Activated T-helper 1 cell treated with Interleukin-2 at 50 U/mL for 16 hours (primary cell): Measurements from ENCODE around the gene ZNF677.
"Not testable (repeated sequence)": the region's sequence is repeated elsewhere in the genome, so short reads cannot be mapped to it uniquely, and the experiment has no call there.

Source experiments
- DNase-seq: peaks from one replicate; pipeline ENCODE4 v3.0.0-alpha.2; 2020; ENCODE audit warnings: low read depth

ZNF677 gene

DNA sequence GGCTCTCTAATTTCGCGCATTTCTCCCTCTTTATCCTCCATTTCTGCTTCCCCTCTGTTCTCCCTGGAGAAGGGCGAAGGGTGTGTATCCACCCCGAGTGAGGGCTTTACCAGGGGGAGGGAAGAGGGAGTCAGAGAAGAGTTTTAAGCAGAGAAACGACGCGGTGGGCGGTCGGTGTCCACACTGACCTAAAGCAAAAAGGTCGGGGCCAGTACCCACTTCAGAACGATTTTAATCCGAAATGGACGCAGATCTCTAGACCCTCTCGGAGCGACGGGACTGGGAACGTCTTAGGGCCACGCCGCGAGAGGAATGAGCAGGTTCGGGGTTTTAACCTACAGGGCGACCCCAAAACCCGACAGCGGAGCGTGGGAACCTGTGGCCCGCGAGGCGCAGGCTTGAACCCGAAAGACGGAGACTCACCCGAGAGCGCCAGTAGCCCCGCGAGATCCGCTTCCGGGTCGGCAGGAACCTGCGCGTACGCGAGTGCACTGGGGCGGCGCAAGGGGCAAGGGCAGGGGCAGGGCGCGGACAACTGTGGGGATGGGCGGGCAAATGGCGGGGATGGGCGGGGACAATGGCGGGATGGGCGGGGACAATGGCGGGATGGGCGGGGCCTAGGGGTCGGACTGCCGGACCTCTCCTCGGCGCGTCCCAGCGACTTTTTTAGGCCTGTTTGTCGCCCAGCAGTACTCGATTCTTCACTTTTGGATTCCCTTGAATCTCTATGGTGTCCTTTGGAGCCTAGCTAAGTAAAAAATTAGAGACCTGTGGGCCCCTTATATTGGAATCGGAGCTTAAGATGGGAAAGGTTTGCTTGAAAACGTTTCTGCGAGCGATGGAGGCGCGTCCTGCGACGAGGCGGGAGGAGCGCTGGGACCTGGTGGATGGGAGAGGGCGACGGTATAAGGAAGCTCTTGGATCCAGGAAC, at the start of gene ZNF677:
Gene ZNF677, minus strand, starts transcription at position 463 of the 931 bp plus-strand sequence. CDS start 3,323 bp downstream, outside the sequence.
- peak; percentile 70 for DNase-seq

DNA sequence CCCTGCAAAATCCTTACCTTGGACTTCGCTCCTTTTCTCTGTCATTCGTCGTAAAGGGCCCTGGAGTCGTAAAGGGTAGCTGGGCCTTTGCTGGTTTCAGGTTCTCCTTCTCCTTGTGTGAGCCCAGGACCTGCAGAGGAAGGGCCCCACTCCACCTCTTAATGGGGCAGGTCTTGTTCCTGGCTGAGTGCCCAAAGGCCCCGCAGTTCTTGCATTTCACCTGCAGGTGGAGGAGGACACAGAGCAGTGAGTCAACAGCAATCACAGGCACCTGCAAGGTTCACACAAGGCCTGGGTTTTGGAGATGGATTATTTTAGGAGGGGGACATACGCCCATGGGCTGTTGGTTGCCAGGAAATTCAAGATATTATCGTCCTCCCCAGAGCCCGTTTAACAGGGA, 46.7 kb upstream of the ZNF677 start:
- not testable (repeated sequence) for DNase-seq

DNA sequence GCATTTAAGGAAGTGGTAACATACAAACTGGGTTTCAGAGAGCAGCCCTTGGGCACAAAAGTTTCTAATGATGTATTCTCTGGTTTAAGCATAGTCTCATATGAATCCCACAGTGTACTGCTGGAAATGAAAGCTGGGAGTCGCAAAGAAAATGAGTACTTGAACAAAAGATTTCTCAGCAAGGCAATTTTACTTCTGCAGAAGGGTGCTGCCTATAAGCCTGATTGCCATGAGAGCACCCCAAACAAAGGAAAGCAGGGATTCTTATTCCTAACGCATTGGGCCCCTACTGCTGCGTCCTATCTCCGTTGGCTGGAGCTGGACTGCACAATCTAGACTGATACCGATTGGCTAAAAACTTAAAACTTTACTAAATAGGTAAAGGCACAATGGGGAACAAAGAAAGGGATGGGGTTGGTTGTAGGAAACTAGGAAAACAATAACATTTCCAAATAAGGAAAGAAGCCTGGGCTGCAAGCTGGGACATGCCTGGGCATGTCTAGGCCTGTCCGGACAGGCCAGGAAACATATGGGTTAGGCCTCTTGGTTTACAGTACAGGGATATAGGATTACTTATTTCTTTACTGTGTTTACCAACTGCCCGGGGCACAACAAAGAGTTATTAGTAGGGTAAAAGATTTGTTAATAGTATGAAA, 40.2 kb upstream of the ZNF677 start:
- no peak for DNase-seq

DNA sequence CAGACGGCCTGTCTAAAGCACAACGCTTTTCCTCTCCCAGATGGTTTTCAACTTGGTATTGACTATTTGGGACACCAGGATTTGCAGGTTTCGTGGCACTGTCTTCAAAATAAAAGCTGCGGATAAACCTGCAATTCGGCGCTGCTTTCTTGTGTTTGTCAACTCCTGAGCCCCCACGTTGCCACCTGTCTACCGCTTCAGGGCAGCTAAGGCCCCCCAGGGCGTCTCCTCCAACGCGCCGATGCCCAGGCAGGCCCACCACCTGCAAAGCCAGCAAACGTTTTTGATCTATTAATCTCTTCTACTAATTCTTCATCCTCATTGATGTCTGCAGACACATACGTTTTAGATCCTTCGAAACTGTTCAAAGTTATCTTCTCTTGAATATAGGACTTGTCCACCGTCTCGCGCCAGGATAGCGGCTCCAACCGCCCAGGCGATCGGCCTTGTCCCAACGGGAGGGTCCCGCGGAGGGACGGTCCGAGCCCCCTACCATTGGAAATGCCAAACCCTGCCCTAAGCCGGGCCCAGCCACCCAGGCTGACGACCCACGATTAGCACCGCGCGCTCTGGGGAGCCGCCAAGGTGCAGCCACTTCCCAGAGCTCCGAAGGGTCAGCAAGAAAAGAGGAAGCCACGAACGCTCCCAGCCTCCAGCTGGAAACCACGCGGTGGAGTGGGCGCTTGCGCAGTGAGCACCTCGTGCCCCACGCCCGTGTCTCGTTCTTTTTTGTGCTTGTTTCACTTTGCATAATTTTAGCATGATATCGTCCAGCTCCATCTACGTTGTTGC, 36.3 kb upstream of the ZNF677 start:
- DNase-seq = no peak

DNA sequence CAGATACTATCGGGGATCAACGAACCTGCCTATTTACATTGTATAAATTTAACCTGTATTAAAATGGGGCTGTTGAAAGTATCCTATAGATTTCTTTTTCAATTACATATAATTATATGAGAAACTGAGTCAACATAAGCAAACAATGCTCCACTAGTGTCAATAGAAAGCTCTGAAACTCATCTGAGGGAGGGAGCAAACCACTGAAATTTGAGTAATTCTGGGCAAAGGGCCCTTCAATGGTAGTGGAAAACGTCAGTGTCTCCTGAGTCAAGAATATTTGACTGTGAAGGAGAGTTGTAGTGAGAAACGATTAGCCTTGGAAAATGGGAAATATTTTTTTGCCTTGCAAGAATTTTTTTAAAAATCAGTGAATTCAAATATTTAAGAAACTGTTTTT, 30.4 kb upstream of the ZNF677 start:
- DNase-seq = no peak

DNA sequence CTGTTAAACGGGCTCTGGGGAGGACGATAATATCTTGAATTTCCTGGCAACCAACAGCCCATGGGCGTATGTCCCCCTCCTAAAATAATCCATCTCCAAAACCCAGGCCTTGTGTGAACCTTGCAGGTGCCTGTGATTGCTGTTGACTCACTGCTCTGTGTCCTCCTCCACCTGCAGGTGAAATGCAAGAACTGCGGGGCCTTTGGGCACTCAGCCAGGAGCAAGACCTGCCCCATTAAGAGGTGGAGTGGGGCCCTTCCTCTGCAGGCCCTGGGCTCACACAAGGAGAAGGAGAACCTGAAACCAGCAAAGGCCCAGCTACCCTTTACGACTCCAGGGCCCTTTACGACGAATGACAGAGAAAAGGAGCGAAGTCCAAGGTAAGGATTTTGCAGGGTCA, 27.3 kb upstream of the ZNF677 start:
- not testable (repeated sequence) for DNase-seq

DNA sequence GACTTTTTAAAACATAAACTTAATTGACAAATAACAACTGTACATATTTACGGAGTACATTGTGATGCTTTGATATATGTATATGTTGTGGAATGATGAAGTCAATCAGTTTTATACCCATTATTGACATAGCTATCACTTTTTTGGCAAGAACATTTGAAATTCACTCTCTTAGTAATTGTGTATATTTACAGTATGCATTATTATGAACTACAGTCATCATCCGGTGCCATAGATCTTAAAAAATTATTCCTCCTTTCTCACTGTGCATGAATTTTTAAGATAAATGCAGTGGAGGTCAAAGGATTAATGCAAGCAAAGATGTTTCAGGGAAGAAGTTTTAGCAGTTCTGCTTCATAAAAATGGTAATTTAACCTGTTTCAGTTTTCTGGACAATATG, 20.8 kb upstream of the ZNF677 start:
- DNase-seq = no peak

DNA sequence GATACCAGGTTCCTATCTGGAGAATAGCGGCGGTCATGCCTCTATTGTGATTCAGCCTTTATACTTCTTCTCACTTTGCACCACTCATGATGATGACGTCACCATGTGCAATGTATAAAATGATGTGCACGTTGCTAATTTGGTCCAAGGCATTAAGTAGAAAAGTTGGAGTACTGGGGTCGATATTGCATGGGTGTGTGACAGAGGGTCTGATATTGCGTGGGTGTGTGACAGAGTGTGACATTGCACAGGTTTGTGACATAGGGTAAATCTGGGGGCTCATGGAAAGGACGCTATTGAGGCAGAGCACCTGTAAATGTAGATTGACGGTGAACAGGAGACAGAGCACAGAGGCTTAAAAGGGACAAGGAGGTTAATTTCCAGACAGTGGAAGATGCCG, 17.4 kb upstream of the ZNF677 start:
- no peak for DNase-seq

DNA sequence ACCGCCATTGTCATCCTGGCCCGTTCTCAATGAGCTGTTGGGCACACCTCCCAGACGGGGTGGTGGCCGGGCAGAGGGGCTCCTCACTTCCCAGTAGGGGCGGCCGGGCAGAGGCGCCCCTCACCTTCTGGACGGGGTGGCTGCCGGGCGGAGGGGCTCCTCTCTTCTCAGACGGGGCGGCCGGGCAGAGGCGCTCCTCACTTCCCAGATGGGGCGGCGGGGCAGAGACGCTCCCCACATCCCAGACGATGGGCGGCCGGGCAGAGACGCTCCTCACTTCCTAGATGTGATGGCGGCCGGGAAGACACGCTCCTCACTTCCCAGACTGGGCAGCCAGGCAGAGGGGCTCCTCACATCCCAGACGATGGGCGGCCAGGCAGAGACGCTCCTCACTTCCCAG, 15.2 kb upstream of the ZNF677 start:
- not testable (repeated sequence) for DNase-seq

DNA sequence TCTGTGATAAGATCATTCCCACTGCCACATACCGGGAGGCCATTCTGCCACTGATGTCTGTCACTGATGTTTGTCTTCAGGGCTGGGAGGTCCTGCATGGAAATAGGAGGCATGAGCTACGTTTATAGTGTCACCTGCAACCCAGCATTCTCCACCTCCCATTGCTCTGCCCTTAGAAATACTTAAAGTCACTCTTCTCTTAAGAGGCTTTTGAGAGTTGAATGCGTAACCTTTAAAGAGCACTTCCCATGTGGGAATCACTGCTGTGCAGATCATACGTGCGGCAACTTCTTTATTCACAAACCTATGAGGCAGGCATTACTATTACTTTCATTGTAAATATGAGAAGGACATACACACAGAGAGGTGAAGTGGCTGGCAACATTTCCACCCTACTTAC, 12.9 kb upstream of the ZNF677 start, which contains the start of gene VN1R4:
Gene VN1R4, minus strand, starts transcription at position 101 of the 400 bp plus-strand sequence. Its CDS starts 58 bp downstream, at position 43.
- not testable (repeated sequence) for DNase-seq

DNA sequence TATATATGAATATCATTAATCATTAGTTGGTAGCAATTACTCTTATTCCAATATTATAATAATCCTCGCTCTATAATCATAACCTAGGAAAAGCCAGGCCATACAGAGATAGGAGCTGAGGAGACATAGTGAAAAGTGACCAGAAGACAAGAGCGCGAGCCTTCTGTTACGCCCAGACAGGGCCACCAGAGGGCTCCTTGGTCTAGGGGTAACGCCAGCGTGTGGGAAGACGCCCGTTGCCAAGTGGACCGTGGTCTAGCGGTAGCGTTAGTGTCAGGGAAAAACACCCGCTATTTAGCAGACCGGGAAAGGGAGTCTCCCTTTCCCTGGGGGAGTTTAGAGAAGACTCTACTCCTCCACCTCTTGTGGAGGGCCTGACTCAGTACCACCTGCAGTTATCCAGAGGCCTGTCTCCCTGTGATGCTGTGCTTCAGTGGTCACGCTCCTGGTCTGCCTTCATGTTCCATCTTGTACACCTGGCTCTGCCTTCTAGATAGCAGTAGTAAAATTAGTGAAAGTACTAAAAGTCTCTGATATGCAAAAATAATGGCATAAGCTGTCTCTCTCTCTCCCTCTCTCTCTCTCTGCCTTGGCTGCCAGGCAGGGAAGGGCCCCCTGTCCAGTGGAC, 3.2 kb upstream of the ZNF677 start, which contains the start of gene VN1R2:
Gene VN1R2, plus strand, starts transcription at position 578 of the 628 bp plus-strand sequence. CDS start 84 bp downstream, outside the sequence.
- DNase-seq = not testable (repeated sequence)

DNA sequence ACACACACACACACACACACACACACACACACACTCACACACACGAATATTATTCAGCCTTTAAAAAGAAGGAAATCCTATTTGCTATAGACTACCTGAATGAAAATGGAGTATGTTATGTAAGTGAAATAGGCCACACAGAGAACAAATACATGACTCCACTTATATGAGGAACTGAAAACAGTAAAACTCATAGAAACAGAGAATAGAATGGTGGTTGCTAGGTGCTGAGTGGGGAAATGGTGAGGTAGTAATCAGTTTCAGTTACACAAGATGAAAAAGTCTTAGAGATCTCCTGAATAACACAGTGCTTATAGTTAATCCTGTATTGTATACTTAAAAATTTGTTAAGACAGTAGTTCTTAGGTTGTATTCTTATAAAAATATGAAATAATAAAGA, 8.2 kb downstream of the ZNF677 start:
- DNase-seq = no peak

DNA sequence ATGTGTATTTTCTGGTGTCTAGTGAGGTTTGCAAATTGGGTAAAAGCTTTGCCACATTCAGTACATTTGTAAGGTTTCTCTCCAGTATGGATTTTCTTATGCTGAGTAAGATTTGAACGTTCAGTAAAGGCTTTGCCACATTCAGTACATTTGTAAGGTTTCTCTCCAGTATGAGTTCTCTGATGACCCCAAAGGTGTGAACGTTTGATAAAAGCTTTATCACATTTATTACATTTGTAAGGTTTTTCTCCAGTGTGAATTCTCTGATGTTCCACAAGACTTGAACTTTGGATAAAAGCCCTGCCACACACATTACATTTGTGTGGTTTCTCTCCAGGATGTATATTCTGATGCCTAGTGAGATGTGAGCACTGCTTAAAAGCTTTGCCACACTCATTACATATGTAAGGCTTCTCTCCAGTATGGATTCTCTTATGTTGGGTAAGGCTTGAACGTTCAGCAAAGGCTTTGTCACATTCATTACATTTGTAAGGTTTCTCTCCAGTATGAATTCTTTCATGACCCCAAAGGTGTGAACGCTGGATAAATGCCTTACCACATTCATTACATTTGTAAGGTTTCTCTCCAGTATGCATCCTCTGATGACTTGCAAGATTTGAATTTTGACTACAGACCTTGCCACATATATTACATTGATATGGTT, 17.4 kb downstream of the ZNF677 start:
- no peak for DNase-seq

DNA sequence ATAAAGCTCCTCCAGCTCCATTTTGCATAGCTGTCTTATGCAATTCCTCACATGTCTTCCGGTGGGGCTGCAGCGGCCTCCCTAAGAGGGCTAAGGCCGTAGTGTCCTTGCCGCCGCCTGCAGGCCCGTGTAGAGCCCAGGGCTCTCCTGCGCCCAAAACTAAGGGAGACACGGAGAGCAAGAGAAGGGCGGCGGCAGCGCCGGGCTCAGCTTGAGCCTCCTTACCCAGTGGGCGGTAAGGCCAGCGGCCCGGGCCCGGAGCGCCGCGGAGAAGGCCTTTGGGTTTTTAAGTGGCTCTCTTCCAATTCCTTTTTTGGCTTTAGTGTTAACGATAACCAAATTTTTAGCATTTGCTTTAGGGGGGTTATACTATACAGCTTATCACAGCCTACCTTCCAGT, 30.1 kb downstream of the ZNF677 start:
- DNase-seq = no peak

DNA sequence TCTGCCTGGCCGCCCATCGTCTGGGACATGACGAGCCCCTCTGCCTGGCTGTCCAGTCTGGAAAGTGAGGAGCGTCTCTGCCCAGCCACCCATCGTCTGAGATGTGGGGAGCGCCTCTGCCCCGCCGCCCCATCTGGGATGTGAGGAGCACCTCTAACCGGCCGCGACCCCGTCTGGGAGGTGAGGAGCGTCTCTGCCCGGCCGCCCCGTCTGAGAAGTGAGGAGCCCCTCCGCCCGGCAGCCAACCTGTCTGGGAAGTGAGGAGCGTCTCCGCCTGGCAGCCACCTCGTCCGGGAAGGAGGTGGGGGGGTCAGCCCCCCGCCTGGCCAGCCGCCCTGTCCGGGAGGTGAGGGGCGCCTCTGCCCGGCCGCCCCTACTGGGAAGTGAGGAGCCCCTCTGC, 32.0 kb downstream of the ZNF677 start:
- not testable (repeated sequence) for DNase-seq

DNA sequence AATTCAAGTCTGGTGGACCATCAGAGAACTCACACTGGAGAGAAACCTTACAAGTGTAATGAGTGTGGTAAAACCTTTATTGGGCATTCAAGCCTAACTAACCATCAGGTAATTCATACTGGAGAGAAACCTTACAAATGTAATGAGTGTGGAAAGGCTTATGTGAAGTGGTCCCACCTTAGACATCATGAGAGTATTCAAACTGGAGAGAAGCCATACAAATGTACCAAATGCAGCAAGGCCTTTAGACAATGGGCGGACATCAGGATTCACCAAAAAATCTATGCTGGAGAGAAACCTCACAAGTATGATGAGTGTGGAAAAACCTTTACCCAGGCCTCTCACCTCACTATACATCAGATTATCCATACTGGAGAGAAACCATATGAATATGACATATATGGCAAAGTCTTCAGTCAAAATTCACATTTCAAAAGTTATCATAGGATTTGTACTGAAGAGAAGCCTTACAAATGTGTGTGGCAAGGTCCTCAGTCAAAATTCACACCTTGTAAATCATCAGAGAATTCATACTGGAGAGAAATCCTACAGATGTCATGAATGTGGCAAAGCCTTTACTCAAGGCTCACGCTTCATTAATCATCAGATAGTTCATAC, 41.9 kb downstream of the ZNF677 start:
- no peak for DNase-seq

DNA sequence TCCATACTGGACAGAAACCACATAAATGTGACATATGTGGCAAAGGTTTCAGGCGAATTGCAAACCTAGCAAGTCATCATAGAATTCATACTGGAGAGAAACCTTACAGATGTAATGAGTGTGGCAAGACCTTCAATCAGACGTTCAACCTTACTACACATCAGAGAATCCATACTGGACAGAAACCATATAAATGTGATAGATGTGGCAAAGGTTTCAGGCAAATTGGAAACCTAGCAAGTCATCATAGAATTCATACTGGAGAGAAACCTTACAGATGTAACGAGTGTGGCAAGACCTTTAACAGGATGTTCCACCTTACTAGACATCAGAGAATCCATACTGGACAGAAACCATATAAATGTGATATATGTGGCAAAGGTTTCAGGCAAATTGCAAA, 43.1 kb downstream of the ZNF677 start:
- not testable (repeated sequence) for DNase-seq

DNA sequence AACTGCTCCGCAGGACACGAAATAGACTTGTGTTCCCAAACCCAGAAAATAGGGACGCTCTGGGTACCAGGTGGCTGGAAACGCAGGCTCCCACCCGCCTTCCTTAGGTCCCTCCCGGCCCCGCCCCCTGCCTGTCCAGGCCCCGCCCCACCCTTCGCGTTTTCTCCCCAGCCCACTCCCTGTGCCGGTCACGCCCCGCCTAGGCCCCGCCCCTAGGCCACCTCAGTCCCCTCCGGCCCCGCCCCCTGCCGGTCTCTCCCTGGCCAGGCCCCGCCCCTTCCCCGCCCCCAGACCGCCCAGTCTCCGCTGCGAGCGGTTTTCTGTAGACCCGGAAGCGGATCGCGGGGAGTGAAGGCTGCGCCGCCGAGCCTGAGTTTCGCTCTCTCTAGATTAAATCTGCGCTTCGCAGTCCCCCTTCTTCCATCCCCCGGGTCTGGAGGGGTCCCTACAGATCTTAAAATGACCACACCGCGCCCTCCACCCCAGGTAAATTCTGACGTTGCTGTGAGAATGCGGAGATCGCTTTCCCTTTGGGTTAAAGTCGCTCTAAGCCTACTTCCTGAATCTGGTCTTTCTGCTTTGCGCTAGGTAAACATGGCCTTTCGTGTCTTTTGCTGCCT, 57.8 kb downstream of the ZNF677 start:
- DNase-seq = peak; percentile 91

DNA sequence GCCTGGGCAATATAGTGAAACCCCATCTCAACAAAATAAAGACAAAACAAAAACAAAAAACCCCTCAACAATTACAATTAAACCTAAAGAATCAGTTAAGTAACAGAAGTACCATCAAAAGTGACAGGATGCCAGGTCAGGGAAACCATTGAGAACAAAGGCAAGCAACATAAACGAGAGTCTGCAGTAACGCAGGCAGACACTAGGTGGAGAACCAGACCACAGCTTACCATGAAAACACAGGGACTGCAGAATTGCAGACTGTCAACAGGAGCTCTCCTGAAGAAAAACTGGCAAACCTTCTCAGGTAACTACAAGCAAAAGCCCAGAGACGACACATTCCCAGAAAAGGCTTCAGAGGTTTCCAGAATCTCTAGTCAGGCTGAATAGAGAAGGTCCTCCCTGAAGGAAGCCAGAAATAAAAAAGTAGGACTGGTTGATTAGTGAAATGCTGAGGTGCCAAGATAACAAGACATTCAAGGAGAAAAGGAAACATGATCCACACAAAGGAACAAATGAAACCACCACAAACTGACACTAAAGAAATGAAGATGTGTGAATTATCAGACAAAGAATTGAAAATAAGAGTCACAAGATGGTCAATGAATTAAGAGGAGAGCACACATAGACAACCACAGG, 59.3 kb downstream of the ZNF677 start:
- DNase-seq = peak; percentile 49
